SK-N-SH (cell line): Measurements from ENCODE around the gene CITED1. TPM values are rescaled to one million over a fixed set of nuclear protein-coding genes. Genes with fewer than 3 reads are reported as not detected.

ENCODE experiments used
- CTCF ChIA-PET: fragments of 300-600, 350-600 bp; formaldehyde crosslinking; extraction: SDS; loops from one replicate; lab custom pipeline; 2021; lab: Yijun Ruan, JAX
- POLR2A ChIA-PET: fragments of 350-600 bp; sonication (Branson Sonifier 250); formaldehyde crosslinking; extraction: SDS; loops from one replicate; lab custom pipeline; 2020; ENCODE audit warnings: antibody characterized with exemption, inconsistent platforms; lab: Yijun Ruan, JAX
- DNase-seq: peaks from one replicate; pipeline ENCODE4 v3.0.0; 2012
- H2AFZ ChIP-seq: fragments of 200-600 bp; sonication (generic); 2 replicates; pipeline ENCODE4 v1.8.1; 2016; ENCODE audit warnings: antibody characterized with exemption, mild to moderate bottlenecking, low read depth
- H3F3A ChIP-seq: fragments of 200-600 bp; sonication (generic); replicated peaks from 2 replicates; pipeline ENCODE3; 2016; ENCODE audit warnings: antibody characterized with exemption, mild to moderate bottlenecking; ENCODE audit not compliant: insufficient read depth
- H3K27ac ChIP-seq, 2 experiments: fragments of 200-500 bp in 1 of 2; fragments of 200-600 bp in 1 of 2; sonication (Bioruptor generic) in 1 of 2; sonication (generic), shearing (Covaris generic) in 1 of 2; 2 replicates each; pipeline versions ENCODE4 v1.5.1 to v1.6.1; 2014 to 2016; ENCODE audit warnings: low read depth in 2 of 2, inconsistent platforms in 1 of 2, low read length in 1 of 2, mild to moderate bottlenecking in 1 of 2, mixed read lengths in 1 of 2
- H3K27me3 ChIP-seq: fragments of 200-600 bp; sonication (generic), shearing (Covaris generic); 2 replicates; pipeline ENCODE4 v1.6.1; 2016; ENCODE audit warnings: mixed run types; ENCODE audit not compliant: insufficient read depth
- H3K36me3 ChIP-seq, 2 experiments: fragments of 200-500 bp in 1 of 2; fragments of 200-600 bp in 1 of 2; sonication (Bioruptor generic) in 1 of 2; sonication (generic) in 1 of 2; replicated peaks in 1 of 2; 2 replicates each; pipeline versions ENCODE3 to v1.5.1; 2014 to 2016; ENCODE audit warnings: low read length in 1 of 2, mild to moderate bottlenecking in 1 of 2; ENCODE audit not compliant: insufficient read depth in 2 of 2, control insufficient read depth in 1 of 2
- H3K4me1 ChIP-seq, 2 experiments: fragments of 200-500 bp in 1 of 2; fragments of 200-600 bp in 1 of 2; sonication (Bioruptor generic) in 1 of 2; sonication (generic), shearing (Covaris generic) in 1 of 2; 2 replicates each; pipeline versions ENCODE4 v1.5.1 to v1.6.1; 2014 to 2016; ENCODE audit warnings: low read depth in 1 of 2, low read length in 1 of 2, mixed run types in 1 of 2; ENCODE audit not compliant: insufficient read depth in 2 of 2, control insufficient read depth in 1 of 2
- H3K4me2 ChIP-seq: fragments of 200-600 bp; sonication (generic), shearing (Covaris generic); 2 replicates; pipeline ENCODE4 v1.6.1; 2017; ENCODE audit warnings: mixed run types
- H3K4me3 ChIP-seq, 2 experiments: fragments of 200-500 bp in 1 of 2; fragments of 200-600 bp in 1 of 2; sonication (Bioruptor generic) in 1 of 2; sonication (generic), shearing (Covaris generic) in 1 of 2; 2 replicates each; pipeline versions ENCODE4 v1.5.1 to v1.8.1; 2014 to 2016; ENCODE audit warnings: low read depth in 2 of 2, inconsistent platforms in 1 of 2, low read length in 1 of 2, mild to moderate bottlenecking in 1 of 2, mixed read lengths in 1 of 2, moderate library complexity in 1 of 2
- H3K79me2 ChIP-seq: fragments of 200-600 bp; sonication (generic); 2 replicates; pipeline ENCODE4 v1.8.1; 2017; ENCODE audit warnings: mild to moderate bottlenecking; ENCODE audit not compliant: insufficient read depth
- H3K9ac ChIP-seq: fragments of 200-600 bp; sonication (generic); 2 replicates; pipeline ENCODE4 v1.6.1; 2017; ENCODE audit warnings: mixed run types
- H3K9me2 ChIP-seq: fragments of 200-600 bp; sonication (generic); 2 replicates; pipeline ENCODE4 v1.6.1; 2017; ENCODE audit warnings: mixed run types
- H3K9me3 ChIP-seq: fragments of 200-600 bp; sonication (generic); 2 replicates; pipeline ENCODE4 v1.6.1; 2017; ENCODE audit warnings: mixed run types, mild to moderate bottlenecking, moderate library complexity
- H4K20me1 ChIP-seq: fragments of 200-600 bp; sonication (generic); 2 replicates; pipeline ENCODE4 v1.6.1; 2017; ENCODE audit warnings: mild to moderate bottlenecking, mixed run types; ENCODE audit not compliant: insufficient read depth
- CHD2 ChIP-seq: fragments of 150-350 bp; IDR thresholded peaks from 2 replicates; pipeline ENCODE4 v1.6.1; 2018; ENCODE audit warnings: low read length; ENCODE audit not compliant: partially characterized antibody
- EZH2phosphoT487 ChIP-seq: fragments of 200-600 bp; sonication (generic); IDR thresholded peaks from 2 replicates; pipeline ENCODE4 v1.6.1; 2017; ENCODE audit warnings: low read depth, mixed run types, mild to moderate bottlenecking, antibody characterized with exemption, moderate library complexity, borderline replicate concordance
- FOSL2 ChIP-seq: IDR thresholded peaks from 2 replicates; pipeline ENCODE4 v1.4.0; 2012; ENCODE audit warnings: low read depth, mild to moderate bottlenecking, moderate library complexity, borderline replicate concordance
- FOXM1 ChIP-seq: IDR thresholded peaks from 2 replicates; pipeline ENCODE4 v1.4.0; 2012; ENCODE audit warnings: low read depth, mild to moderate bottlenecking
- IRF3 ChIP-seq: fragments of 150-350 bp; IDR thresholded peaks from 2 replicates; pipeline ENCODE4 v1.6.1; 2016; ENCODE audit warnings: mild to moderate bottlenecking, low read depth, low read length
- MEF2A ChIP-seq: IDR thresholded peaks from 2 replicates; pipeline ENCODE4 v1.4.0; 2012; ENCODE audit warnings: low read depth, borderline replicate concordance
- POLR2AphosphoS5 ChIP-seq: IDR thresholded peaks from 2 replicates; pipeline ENCODE4 v1.6.1; 2012; ENCODE audit warnings: low read depth, low read length
- RCOR1 ChIP-seq: fragments of 150-350 bp; IDR thresholded peaks from 2 replicates; pipeline ENCODE4 v1.6.1; 2017; ENCODE audit warnings: antibody characterized with exemption, low read length
- RXRA ChIP-seq: IDR thresholded peaks from 2 replicates; pipeline ENCODE4 v1.4.0; 2012; ENCODE audit warnings: low read depth, mild to moderate bottlenecking, borderline replicate concordance
- SMC3 ChIP-seq: IDR thresholded peaks from 2 replicates; pipeline ENCODE4 v1.6.1; 2012; ENCODE audit warnings: low read depth, low read length, improper control_type of control experiment
- TCF12 ChIP-seq: IDR thresholded peaks from 2 replicates; pipeline ENCODE4 v1.4.0; 2012
- TEAD4 ChIP-seq: IDR thresholded peaks from 2 replicates; pipeline ENCODE4 v1.4.0; 2012; ENCODE audit warnings: mild to moderate bottlenecking, borderline replicate concordance; ENCODE audit not compliant: insufficient read depth
- WGBS: methylation state at CpG from one replicate; pipeline ENCODE4 v1.1.6; 2017; ENCODE audit warnings: low lambda C conversion rate; 5-methylcytosine and 5-hydroxymethylcytosine counted together
- polyA plus RNA-seq, 3 experiments: library from polyadenylated mRNA; depleted of rRNA; stranded (reverse); fragments of >200 nt; gene quantifications; 2 replicates each; pipeline ENCODE4 v1.2.3, GENCODE V29; 2012
- TF ChIP-seq, protein P1 (sequence below): IDR thresholded peaks from 2 replicates; pipeline ENCODE4 v1.6.1; 2012; ENCODE audit warnings: mild to moderate bottlenecking, low read depth, low read length, moderate library complexity
- TF ChIP-seq, protein P2 (sequence below): IDR thresholded peaks from 2 replicates; pipeline ENCODE4; 2012
- TF ChIP-seq, protein P3 (sequence below): IDR thresholded peaks from 2 replicates; pipeline ENCODE4 v1.4.0; 2012; ENCODE audit warnings: low read depth, borderline replicate concordance
- TF ChIP-seq, protein P4 (sequence below): IDR thresholded peaks from 2 replicates; pipeline ENCODE4 v1.4.0; 2012; ENCODE audit warnings: low read depth

CITED1 gene
- polyA plus RNA-seq, 1 of the 3 experiments (the other 2 are of a cell fraction): 0.44 TPM

DNA sequence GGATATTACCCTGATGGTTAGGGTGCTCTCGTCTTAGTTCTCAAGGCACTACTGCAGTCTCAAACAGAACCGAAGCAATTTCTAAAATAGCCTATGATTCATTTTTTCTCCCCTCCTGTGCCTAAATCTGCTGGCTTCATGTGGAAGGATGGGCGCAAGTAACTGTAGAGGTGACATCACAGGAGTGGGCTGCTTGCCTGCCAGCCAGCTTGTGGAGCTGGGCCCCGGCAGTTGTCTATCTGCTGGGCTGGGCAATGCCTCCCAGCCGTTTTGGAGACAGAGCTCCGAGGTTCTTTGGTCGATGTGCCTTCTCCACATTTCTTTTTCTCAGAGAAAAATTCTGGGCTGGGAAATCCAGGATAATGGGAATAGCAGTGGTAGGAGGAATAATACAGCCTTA lies 34.3 kb upstream of the CITED1 start:
- DNase-seq: no peak
- peaks cover 5 to 11% of the 10 kb centered on the region in 2 experiments for H3K36me3 ChIP-seq
- H3K9me2 ChIP-seq: no peaks in the 10 kb centered on the region
- WGBS: 89% methylated on average over 7 of the region's 7 CpGs
- ChIA-PET POLR2A (no interaction called here), CTCF (interaction anchor here (1.1 to 1.3 kb wide), 2 partner anchors 25 to 26 kb away, joined by 3 to 4 read pairs; no protein-coding TSS in a partner anchor)
- no peaks in the 10 kb centered on the region for H3K79me2 ChIP-seq
- H3F3A ChIP-seq: no peaks in the 10 kb centered on the region
- H3K4me2 ChIP-seq: no peak overlapping the region
- no peaks in the 10 kb centered on the region for H3K27me3 ChIP-seq
- no peaks in the 10 kb centered on the region for H4K20me1 ChIP-seq
- no peaks in the 10 kb centered on the region for H3K4me1 ChIP-seq
- H2AFZ ChIP-seq: no peak overlapping the region
- H3K9me3 ChIP-seq: no peaks in the 10 kb centered on the region
- no peak overlapping the region for H3K4me3 ChIP-seq
- H3K27ac ChIP-seq: no peak overlapping the region
- TF ChIP-seq FOSL2 (no peak), RCOR1 (no peak), FOXM1 (no peak), SMC3 (no peak), TCF12 (no peak), EZH2phosphoT487 (no peak), MEF2A (no peak), TEAD4 (no peak), IRF3 (no peak), RXRA (no peak), CHD2 (no peak), POLR2AphosphoS5 (no peak)
- TF ChIP-seq, protein P1, sequence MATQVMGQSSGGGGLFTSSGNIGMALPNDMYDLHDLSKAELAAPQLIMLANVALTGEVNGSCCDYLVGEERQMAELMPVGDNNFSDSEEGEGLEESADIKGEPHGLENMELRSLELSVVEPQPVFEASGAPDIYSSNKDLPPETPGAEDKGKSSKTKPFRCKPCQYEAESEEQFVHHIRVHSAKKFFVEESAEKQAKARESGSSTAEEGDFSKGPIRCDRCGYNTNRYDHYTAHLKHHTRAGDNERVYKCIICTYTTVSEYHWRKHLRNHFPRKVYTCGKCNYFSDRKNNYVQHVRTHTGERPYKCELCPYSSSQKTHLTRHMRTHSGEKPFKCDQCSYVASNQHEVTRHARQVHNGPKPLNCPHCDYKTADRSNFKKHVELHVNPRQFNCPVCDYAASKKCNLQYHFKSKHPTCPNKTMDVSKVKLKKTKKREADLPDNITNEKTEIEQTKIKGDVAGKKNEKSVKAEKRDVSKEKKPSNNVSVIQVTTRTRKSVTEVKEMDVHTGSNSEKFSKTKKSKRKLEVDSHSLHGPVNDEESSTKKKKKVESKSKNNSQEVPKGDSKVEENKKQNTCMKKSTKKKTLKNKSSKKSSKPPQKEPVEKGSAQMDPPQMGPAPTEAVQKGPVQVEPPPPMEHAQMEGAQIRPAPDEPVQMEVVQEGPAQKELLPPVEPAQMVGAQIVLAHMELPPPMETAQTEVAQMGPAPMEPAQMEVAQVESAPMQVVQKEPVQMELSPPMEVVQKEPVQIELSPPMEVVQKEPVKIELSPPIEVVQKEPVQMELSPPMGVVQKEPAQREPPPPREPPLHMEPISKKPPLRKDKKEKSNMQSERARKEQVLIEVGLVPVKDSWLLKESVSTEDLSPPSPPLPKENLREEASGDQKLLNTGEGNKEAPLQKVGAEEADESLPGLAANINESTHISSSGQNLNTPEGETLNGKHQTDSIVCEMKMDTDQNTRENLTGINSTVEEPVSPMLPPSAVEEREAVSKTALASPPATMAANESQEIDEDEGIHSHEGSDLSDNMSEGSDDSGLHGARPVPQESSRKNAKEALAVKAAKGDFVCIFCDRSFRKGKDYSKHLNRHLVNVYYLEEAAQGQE: no peak
- TF ChIP-seq, protein P2, sequence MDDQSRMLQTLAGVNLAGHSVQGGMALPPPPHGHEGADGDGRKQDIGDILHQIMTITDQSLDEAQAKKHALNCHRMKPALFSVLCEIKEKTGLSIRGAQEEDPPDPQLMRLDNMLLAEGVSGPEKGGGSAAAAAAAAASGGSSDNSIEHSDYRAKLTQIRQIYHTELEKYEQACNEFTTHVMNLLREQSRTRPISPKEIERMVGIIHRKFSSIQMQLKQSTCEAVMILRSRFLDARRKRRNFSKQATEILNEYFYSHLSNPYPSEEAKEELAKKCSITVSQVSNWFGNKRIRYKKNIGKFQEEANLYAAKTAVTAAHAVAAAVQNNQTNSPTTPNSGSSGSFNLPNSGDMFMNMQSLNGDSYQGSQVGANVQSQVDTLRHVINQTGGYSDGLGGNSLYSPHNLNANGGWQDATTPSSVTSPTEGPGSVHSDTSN: no peak
- TF ChIP-seq, protein P3, sequence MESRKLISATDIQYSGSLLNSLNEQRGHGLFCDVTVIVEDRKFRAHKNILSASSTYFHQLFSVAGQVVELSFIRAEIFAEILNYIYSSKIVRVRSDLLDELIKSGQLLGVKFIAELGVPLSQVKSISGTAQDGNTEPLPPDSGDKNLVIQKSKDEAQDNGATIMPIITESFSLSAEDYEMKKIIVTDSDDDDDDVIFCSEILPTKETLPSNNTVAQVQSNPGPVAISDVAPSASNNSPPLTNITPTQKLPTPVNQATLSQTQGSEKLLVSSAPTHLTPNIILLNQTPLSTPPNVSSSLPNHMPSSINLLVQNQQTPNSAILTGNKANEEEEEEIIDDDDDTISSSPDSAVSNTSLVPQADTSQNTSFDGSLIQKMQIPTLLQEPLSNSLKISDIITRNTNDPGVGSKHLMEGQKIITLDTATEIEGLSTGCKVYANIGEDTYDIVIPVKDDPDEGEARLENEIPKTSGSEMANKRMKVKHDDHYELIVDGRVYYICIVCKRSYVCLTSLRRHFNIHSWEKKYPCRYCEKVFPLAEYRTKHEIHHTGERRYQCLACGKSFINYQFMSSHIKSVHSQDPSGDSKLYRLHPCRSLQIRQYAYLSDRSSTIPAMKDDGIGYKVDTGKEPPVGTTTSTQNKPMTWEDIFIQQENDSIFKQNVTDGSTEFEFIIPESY: no peak
- TF ChIP-seq, protein P4, sequence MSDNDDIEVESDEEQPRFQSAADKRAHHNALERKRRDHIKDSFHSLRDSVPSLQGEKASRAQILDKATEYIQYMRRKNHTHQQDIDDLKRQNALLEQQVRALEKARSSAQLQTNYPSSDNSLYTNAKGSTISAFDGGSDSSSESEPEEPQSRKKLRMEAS: no peak
- H3K9ac ChIP-seq: no peak overlapping the region
